Hepatocyte (in vitro differentiated cells): ENCODE data around the gene XPNPEP2. TPM values are rescaled to one million over a fixed set of nuclear protein-coding genes. Genes with fewer than 3 reads are reported as not detected.

Experiments used
- DNase-seq: peaks from one replicate; pipeline ENCODE4 v3.0.0-alpha.2; 2016; ENCODE audit warnings: low spot score
- H2AFZ ChIP-seq: fragments of 200-600 bp; sonication (generic); 2 replicates; pipeline ENCODE4 v1.6.0; 2016; ENCODE audit warnings: antibody characterized with exemption, mild to moderate bottlenecking
- H3K27ac ChIP-seq: fragments of 200-600 bp; sonication (generic); 2 replicates; pipeline ENCODE4 v1.5.1; 2016; ENCODE audit warnings: mild to moderate bottlenecking
- H3K27me3 ChIP-seq: fragments of 200-600 bp; sonication (generic); 2 replicates; pipeline ENCODE4 v1.6.1; 2016
- H3K36me3 ChIP-seq: fragments of 200-600 bp; sonication (generic); replicated peaks from 2 replicates; pipeline ENCODE4 v1.5.1; 2016; ENCODE audit warnings: low read depth; ENCODE audit not compliant: insufficient read depth
- H3K4me1 ChIP-seq: fragments of 200-600 bp; sonication (generic); 2 replicates; pipeline ENCODE4 v1.5.1; 2016; ENCODE audit warnings: mild to moderate bottlenecking, moderate library complexity; ENCODE audit not compliant: insufficient read depth
- H3K4me2 ChIP-seq: fragments of 200-600 bp; sonication (generic); 2 replicates; pipeline ENCODE4 v1.6.0; 2016
- H3K4me3 ChIP-seq: fragments of 200-600 bp; sonication (generic); 2 replicates; pipeline ENCODE4 v1.5.1; 2016; ENCODE audit warnings: mild to moderate bottlenecking
- H3K79me2 ChIP-seq: fragments of 200-600 bp; sonication (generic); 2 replicates; pipeline ENCODE4 v1.6.0; 2017; ENCODE audit warnings: mild to moderate bottlenecking
- H3K9me2 ChIP-seq: fragments of 200-600 bp; sonication (generic); replicated peaks from 2 replicates; pipeline ENCODE4 v1.6.0; 2017; ENCODE audit warnings: mild to moderate bottlenecking; ENCODE audit not compliant: insufficient read depth
- H3K9me3 ChIP-seq: fragments of 200-600 bp; sonication (generic); 2 replicates; pipeline ENCODE4 v1.5.1; 2016; ENCODE audit warnings: low read depth, mild to moderate bottlenecking
- H4K20me1 ChIP-seq: fragments of 200-600 bp; sonication (generic); 2 replicates; pipeline ENCODE4 v1.6.0; 2016; ENCODE audit warnings: mild to moderate bottlenecking; ENCODE audit not compliant: insufficient read depth, poor library complexity, severe bottlenecking
- EZH2 ChIP-seq: fragments of 200-600 bp; sonication (generic); IDR thresholded peaks from 2 replicates; pipeline ENCODE4 v1.6.1; 2016; ENCODE audit warnings: antibody characterized with exemption, mild to moderate bottlenecking, borderline replicate concordance
- EZH2phosphoT487 ChIP-seq: fragments of 200-600 bp; sonication (generic); IDR thresholded peaks from one replicate; pipeline ENCODE4 v1.6.1; 2018; ENCODE audit warnings: antibody characterized with exemption, mild to moderate bottlenecking, low read depth, moderate library complexity; ENCODE audit not compliant: unreplicated experiment, severe bottlenecking
- WGBS: methylation state at CpG from one replicate; pipeline ENCODE4 v1.1.6; 2016; ENCODE audit warnings: low lambda C conversion rate; ENCODE audit errors: missing lambda C conversion rate; 5-methylcytosine and 5-hydroxymethylcytosine counted together
- polyA plus RNA-seq: library from polyadenylated mRNA; unstranded; fragments of >200 nt; fragmentation: Nextera tagmentation; extraction: Ambion mirVana; gene quantifications from 2 replicates; pipeline ENCODE4 v1.2.1, GENCODE V29; 2016
- total RNA-seq: library from RNA; depleted of rRNA; stranded (reverse); fragments of >200 nt; gene quantifications from 2 replicates; pipeline ENCODE4 v1.2.3, GENCODE V29; 2014
- TF ChIP-seq, protein P1 (sequence below): fragments of 200-600 bp; sonication (generic); IDR thresholded peaks from 2 replicates; pipeline ENCODE4 v1.5.1; 2016; ENCODE audit warnings: antibody characterized with exemption, mild to moderate bottlenecking; ENCODE audit not compliant: poor library complexity

The XPNPEP2 gene
- total and polyA plus RNA-seq, 2 experiments from 2014 or later = 21.9 to 23.1 TPM

DNA sequence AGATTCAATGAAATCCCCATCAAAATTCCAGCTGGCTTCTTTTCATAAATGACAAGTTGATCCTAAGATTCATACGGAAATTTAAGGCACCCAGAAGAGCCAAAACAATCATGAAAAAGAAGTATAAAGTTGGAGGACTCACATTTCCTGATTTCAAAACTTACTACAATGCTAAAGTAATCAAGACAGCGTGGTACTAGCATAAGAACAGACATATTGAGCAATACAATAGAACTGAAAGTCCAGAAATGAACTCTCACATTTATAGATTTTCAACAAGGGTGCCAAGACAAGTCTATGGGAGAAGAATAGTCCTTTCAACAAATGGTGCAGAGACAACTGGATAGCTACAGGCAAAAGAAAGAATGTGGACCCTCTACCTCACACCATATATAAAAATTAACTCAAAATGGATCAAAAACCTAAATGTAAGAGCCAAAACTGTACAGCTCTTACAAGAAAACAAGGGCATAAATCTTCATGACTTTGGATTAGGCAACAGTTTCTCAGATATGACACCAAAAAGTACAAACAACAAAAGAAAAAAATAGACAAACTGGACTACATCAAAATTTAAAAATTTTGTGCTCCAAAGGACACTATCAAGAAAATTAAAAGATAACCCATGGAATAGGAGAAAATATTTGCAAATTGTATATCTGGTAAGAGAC lies 69.5 kb downstream of the XPNPEP2 start:
- H3K9me3 ChIP-seq = no peaks in the 10 kb centered on the region
- no peaks in the 10 kb centered on the region for H3K27me3 ChIP-seq
- H3K27ac ChIP-seq = no peak overlapping the region
- H3K36me3 ChIP-seq = no peaks in the 10 kb centered on the region
- 53% methylated on average over 2 of the region's 2 CpGs for WGBS
- no peak overlapping the region for H2AFZ ChIP-seq
- no peaks in the 10 kb centered on the region for H3K79me2 ChIP-seq
- no peak overlapping the region for H3K4me2 ChIP-seq
- DNase-seq = no peak
- H3K9me2 ChIP-seq = no peaks in the 10 kb centered on the region
- H4K20me1 ChIP-seq = no peaks in the 10 kb centered on the region
- TF ChIP-seq EZH2 (no peak), EZH2phosphoT487 (no peak)
- TF ChIP-seq, protein P1, sequence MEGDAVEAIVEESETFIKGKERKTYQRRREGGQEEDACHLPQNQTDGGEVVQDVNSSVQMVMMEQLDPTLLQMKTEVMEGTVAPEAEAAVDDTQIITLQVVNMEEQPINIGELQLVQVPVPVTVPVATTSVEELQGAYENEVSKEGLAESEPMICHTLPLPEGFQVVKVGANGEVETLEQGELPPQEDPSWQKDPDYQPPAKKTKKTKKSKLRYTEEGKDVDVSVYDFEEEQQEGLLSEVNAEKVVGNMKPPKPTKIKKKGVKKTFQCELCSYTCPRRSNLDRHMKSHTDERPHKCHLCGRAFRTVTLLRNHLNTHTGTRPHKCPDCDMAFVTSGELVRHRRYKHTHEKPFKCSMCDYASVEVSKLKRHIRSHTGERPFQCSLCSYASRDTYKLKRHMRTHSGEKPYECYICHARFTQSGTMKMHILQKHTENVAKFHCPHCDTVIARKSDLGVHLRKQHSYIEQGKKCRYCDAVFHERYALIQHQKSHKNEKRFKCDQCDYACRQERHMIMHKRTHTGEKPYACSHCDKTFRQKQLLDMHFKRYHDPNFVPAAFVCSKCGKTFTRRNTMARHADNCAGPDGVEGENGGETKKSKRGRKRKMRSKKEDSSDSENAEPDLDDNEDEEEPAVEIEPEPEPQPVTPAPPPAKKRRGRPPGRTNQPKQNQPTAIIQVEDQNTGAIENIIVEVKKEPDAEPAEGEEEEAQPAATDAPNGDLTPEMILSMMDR = no peak
- H3K4me3 ChIP-seq = no peak overlapping the region
- H3K4me1 ChIP-seq = no peaks in the 10 kb centered on the region

GRCh38 chrX:129808829-129809796 lies 70.3 kb downstream of the XPNPEP2 start:
- Histone ChIP-seq H3K79me2 (no peaks in the 10 kb centered on the region), H4K20me1 (no peaks in the 10 kb centered on the region), H2AFZ (no peak overlapping the region), H3K4me1 (no peaks in the 10 kb centered on the region), H3K27ac (no peak overlapping the region), H3K4me3 (no peak overlapping the region), H3K36me3 (no peaks in the 10 kb centered on the region), H3K27me3 (no peaks in the 10 kb centered on the region), H3K4me2 (no peak overlapping the region), H3K9me2 (no peaks in the 10 kb centered on the region), H3K9me3 (no peaks in the 10 kb centered on the region)
- DNase-seq = no peak
- TF ChIP-seq EZH2 (no peak), EZH2phosphoT487 (no peak)
- TF ChIP-seq, protein P1 = no peak
- WGBS = 80% methylated on average over 7 of the region's 7 CpGs

DNA sequence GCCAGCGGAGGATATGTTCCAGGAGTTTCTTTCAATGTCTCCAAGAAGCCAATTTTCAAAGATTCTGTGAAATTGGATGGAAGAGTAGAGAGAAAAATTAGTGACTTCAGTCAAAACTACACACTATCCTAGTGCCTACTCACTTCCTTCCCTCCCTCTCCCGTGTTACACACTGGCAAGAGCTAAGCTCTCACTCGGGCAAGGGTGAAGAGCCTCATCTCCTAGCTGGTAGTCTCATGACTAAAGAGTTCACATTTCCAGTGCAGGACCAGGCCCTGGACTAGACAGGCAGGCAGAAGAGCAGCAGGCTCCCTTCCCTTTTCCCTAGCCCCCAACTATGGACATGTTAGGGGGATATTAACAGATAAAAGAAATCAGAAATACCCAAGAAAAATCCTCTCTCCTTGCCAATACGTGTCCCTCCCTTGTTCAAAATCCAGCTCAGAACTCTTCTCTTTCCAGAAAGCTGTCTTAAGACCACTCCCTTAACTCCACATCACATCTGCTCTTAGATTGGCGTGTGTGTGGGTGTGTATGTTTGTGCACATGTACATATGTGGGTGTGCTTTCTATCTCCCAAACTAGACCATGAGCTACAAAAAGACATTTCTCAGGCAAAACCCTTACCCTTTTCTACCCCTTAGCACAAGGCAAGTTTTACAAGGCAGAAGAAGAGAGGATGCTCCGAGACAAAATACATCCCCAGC lies 75.0 kb downstream of the XPNPEP2 start:
- Histone ChIP-seq H3K4me2 (no peak overlapping the region), H3K79me2 (no peaks in the 10 kb centered on the region), H3K9me3 (no peaks in the 10 kb centered on the region), H3K4me1 (no peaks in the 10 kb centered on the region), H3K4me3 (no peak overlapping the region), H3K27me3 (no peaks in the 10 kb centered on the region), H4K20me1 (no peaks in the 10 kb centered on the region), H2AFZ (no peak overlapping the region), H3K9me2 (no peaks in the 10 kb centered on the region), H3K36me3 (no peaks in the 10 kb centered on the region), H3K27ac (no peak overlapping the region)
- no peak for DNase-seq
- TF ChIP-seq, protein P1 = no peak
- TF ChIP-seq EZH2 (no peak), EZH2phosphoT487 (no peak)
- 84% methylated on average over 6 of the region's 6 CpGs for WGBS
